Pons (tissue), 1 donor: ENCODE results near the gene PAIP1.
"Not testable (repeated sequence)": the region's sequence is repeated elsewhere in the genome, so short reads cannot be mapped to it uniquely, and the experiment has no call there.

Source experiments
- DNase-seq: peaks from one replicate; pipeline ENCODE4 v3.0.0-alpha.2; 2016; ENCODE audit warnings: low spot score

The PAIP1 gene

GRCh38 chr5:43515678-43516048, 41.2 kb downstream of the PAIP1 start:
- no peak for DNase-seq

GRCh38 chr5:43514816-43515677, 41.8 kb downstream of the PAIP1 start, which contains the start of gene C5orf34:
C5orf34 (minus strand) TSS chr5:43515148; CDS start chr5:43509339, 5,809 bp downstream.
- peak; percentile 95 for DNase-seq

DNA sequence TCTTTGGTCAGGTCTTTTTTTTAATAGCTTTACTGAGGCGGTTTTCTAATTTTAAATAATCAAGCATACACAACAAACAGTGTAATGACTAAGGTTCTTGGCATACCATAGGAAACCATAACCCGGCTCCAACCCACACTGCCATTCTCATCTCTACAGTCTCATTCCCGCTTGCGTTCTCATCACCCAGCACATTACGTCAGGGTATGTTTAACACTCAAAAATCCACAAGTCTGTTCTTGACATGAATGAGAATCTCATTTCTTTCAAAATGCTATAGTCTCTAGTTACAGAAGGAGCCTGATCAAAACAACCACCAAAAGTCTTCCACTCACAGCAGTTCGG, 42.4 kb downstream of the PAIP1 start:
- DNase-seq = peak; percentile 8

GRCh38 chr5:43514025-43514424, 42.9 kb downstream of the PAIP1 start:
- no peak for DNase-seq

GRCh38 chr5:43511062-43511461, 45.8 kb downstream of the PAIP1 start:
- not testable (repeated sequence) for DNase-seq

DNA sequence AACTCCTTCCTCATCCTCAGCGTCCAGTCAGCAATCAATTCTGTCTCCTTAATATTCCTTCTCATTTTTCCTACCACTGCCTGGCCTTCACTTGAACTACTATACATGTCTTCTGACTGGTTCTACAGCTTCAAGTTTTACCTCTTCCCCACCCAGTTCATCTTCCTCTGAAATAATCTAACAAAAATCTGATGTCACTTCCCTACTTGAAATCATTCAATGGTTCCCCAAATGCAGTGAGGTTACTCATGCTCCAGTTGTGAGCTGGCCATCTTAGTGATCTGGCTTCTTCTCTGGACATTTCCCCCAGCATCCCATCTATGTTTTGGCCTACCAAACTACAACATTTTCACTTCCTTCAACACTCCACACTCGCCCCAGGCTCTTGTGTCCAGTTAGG, 58.3 kb downstream of the PAIP1 start:
- DNase-seq = no peak

DNA sequence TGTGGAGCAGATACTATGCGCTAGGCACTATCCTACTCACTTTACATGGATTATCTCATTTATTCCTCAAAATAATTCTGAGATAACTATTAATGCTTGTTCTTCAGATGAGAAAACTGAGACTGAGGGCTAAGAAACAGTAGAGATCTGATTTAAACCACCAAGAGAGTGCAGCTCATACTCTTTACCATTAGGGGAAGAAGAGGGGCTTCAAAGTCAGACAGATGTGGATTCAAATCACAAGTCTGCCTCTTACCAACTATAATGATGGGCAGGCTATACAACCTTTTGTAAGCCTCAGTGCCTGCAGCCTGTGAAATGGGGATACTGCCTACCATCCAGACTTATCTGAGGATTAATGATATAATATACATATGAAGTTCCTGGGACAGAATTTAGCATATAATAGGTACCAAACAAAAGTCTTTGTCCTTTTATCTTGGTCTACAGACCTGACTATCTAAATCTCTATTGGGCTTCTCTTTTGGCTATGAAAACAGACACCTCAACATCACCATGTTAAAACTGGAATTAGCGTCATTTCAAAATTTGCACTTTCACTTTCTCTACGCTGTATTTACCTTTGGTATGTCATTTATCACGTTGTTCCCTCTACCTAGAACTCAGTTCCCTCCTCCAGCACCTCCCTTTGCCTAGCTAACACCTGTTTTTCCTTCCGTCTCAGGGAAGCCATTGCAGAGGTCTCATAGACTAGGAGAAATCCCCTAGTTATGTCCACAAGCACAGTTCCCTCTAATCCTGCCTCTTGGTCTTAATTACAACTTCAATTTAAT, 59.4 kb downstream of the PAIP1 start:
- DNase-seq = no peak

DNA sequence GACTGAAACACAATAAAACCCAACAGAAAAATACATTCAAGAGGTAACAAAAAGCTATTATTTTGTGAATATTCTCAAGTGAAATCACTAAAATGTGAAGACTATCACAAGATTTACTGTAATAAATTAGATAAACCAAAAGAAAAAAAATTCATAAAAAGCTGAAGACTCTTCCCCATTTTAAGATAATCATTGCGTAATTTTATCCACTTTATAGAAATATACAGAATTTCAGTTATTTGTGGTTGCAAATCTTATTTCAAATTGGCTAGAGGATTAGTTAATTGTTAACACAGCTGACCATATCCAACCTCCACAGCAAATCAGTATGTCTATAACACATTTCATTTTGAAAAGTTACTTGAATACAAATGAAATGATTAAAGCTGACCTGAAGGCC, 65.6 kb downstream of the PAIP1 start:
- DNase-seq = no peak

GRCh38 chr5:43486353-43486752, 70.5 kb downstream of the PAIP1 start:
- no peak for DNase-seq

DNA sequence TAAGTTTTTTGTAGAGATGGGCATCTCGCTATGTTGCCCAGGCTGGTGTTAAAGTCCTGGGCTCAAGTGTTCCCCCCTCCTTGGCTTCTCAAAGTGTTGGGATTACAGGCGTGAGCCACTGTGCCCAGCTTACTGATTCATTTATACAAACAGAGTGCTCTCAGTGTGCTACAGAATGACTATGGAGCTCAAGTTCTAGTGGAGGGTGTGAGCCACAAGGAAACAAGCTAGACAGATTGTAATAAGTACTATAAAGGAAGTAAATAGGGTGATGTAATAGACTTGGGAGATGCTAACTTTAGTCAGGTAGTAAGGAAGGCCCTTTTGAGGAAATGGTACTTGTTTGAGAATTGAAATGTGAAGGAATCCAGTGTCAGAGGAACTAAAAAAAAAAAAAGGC, 71.5 kb downstream of the PAIP1 start:
- no peak for DNase-seq

- peak; percentile 87 for DNase-seq
Measured at GRCh38 chr5:43484106-43484849, 72.6 kb downstream of the PAIP1 start.

DNA sequence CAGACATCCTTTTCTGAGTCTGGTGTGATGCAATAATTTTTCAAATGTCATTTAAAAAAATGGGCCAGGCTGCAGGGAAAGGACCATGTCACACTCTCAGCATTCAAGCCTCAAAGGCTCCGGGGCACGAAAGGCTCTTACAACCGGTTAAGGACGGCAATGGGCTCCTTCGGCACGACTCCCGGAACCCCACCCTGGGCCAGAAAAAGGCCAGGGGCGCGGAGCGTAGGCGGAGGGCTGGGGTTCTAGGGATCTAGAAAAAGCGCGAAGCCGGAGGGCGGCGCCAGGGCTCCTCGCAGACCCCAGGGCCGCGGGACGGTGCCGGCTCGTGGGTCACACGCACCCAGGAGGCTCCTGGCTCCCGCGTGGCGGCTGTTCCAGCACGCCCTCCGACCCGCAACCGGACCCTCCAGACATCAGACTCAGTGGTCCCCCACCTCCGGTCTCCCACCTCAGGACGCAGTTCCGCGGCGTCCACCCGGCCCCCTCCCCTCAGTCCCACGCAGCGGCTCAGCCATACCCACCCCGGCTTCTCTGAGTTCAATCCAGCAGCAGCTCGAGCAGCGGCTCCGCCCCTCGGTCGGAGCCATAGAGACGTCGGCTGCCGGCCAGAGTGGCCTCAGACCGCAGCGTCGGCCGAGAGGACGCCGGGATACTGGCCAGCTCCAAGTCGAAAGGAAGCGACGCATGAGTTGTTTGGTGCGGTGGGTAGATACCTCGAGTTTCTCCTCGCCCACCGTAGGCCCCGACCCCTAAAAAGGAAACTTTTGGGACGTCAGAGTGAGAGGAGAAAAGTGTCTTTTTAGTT, 73.4 kb downstream of the PAIP1 start, which contains the start of gene TMEM267:
Gene TMEM267 (minus strand): TSS at position 568 of the 808 bp plus-strand sequence. CDS start 29,896 bp downstream, outside the sequence.
- peak; percentile 94 for DNase-seq

- peak; percentile 8 for DNase-seq
Measured at GRCh38 chr5:43482490-43483297, 74.2 kb downstream of the PAIP1 start.
